GM21447 (cell line): ENCODE measurements around the gene BATF.

Experiments
- ATAC-seq: cut with Tn5 transposase; IDR thresholded peaks from one replicate; pipeline ENCODE4 v1.9.1; 2021; ENCODE audit not compliant: unreplicated experiment

BATF gene

DNA sequence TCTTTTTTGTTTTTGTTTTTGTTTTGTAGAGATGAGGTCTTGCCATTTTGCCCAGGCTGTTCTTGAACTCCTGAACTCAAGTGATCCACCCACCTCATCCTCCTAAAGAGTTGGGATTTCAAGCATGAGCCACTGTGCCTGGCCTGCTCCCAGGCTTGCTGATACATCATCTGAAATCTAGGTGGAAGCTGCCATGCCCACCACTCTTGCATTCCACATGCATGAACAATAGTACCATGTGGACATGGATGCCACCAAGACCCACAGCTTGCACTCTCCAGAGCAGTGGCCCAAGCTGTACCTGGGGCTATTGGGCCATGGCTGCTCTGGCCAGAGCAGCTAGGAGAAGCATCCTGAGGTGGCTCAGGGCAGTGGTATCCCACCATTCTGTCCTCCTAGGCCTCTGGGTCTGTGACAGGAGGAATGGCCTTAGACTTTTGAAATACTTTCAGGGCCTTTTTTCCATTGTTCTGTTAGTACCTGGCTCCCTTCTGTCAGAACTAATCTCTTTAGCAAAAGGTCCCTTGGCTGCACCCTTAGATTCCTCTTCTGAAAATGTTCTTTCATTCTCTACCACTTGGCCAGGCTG is 69.8 kb downstream of the BATF start:
- ATAC-seq = no peak

DNA sequence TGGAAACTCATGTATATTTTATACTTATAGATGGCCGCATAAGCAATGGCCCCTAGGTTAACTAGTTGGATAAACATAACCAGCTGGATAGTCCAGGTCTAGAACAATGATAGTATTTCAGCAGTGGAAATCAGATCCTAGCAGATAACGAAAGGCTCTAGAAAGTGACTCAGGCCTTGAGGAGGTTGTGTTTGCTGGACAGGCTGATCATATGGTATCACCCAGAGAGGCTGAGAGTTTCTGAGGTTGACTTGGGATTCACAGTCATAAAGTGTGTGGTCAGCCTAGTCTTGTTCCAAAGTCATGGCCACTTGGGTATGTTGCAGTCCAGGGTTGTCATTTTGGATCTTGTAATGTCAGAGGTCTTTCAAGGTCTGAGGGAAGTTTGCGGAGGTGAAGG is 73.0 kb downstream of the BATF start:
- no peak for ATAC-seq
